Breast epithelium (tissue), 3 donors: ENCODE measurements around the gene SLC39A11.
"Not testable (repeated sequence)": the region's sequence is repeated elsewhere in the genome, so short reads cannot be mapped to it uniquely, and the experiment has no call there.

Experiments used
- CTCF ChIP-seq, 3 donors: fragments of 450-650 bp; IDR thresholded peaks; one replicate each; pipeline ENCODE4 v1.5.1; 2016 to 2017; ENCODE audit warnings: antibody characterized with exemption in 3 of 3, mild to moderate bottlenecking in 3 of 3, moderate library complexity in 3 of 3
- POLR2A ChIP-seq: fragments of 450-650 bp; IDR thresholded peaks from one replicate; pipeline ENCODE4 v1.6.1; 2016; ENCODE audit warnings: antibody characterized with exemption, mild to moderate bottlenecking, moderate library complexity
- POLR2AphosphoS5 ChIP-seq, 3 donors: sonication (generic); formaldehyde crosslinking; IDR thresholded peaks; one replicate each; pipeline ENCODE4 v1.6.1; 2017; ENCODE audit warnings: antibody characterized with exemption in 3 of 3

GRCh38 chr17:73097973-73098765, 5.7 kb upstream of the SLC39A11 start:
- TF ChIP-seq CTCF (IDR thresholded peaks at IDR 0.05); POLR2AphosphoS5 (IDR thresholded peaks at IDR 0.05); POLR2A: not testable (repeated sequence)
